ENCODE results near the gene ZNF521.

Gene ZNF521

GRCh38 chr18:25225151-25225550, 126.8 kb downstream of the ZNF521 start:
- no peak for DNase-seq (ENCODE audit: low spot score)

GRCh38 chr18:25223899-25224886, 127.8 kb downstream of the ZNF521 start:
- DNase-seq (ENCODE audit: low spot score): no peak

- no peak for DNase-seq (ENCODE audit: low spot score)
Measured at GRCh38 chr18:25223211-25223610, 128.8 kb downstream of the ZNF521 start.

- DNase-seq (ENCODE audit: low spot score): no peak
Measured at GRCh38 chr18:25222648-25223047, 129.3 kb downstream of the ZNF521 start.

GRCh38 chr18:25210622-25211021, 141.3 kb downstream of the ZNF521 start:
- no peak for DNase-seq (ENCODE audit: low spot score)

- DNase-seq (ENCODE audit: low spot score): no peak
Measured at GRCh38 chr18:25192065-25192464, 159.9 kb downstream of the ZNF521 start.

- DNase-seq (ENCODE audit: low spot score): no peak
Measured at GRCh38 chr18:25190472-25190871, 161.5 kb downstream of the ZNF521 start.

- DNase-seq (ENCODE audit: low spot score): no peak
Measured at GRCh38 chr18:25189391-25190185, 162.4 kb downstream of the ZNF521 start.

GRCh38 chr18:25187521-25188192, 164.3 kb downstream of the ZNF521 start:
- no peak for DNase-seq (ENCODE audit: low spot score)

GRCh38 chr18:25186871-25187270, 165.1 kb downstream of the ZNF521 start:
- DNase-seq (ENCODE audit: low spot score): no peak

GRCh38 chr18:25181993-25182392, 170.0 kb downstream of the ZNF521 start:
- DNase-seq (ENCODE audit: low spot score): no peak

- DNase-seq (ENCODE audit: low spot score): no peak
Measured at GRCh38 chr18:25181581-25181980, 170.4 kb downstream of the ZNF521 start.

GRCh38 chr18:25180973-25181548, 170.9 kb downstream of the ZNF521 start:
- DNase-seq (ENCODE audit: low spot score): no peak

- no peak for DNase-seq (ENCODE audit: low spot score)
Measured at GRCh38 chr18:25177631-25178030, 174.3 kb downstream of the ZNF521 start.

- DNase-seq (ENCODE audit: low spot score): no peak
Measured at GRCh38 chr18:25176518-25177042, 175.4 kb downstream of the ZNF521 start.

GRCh38 chr18:25175558-25176517, 176.1 kb downstream of the ZNF521 start:
- no peak for DNase-seq (ENCODE audit: low spot score)

- no peak for DNase-seq (ENCODE audit: low spot score)
Measured at GRCh38 chr18:25174324-25174723, 177.6 kb downstream of the ZNF521 start.

- DNase-seq (ENCODE audit: low spot score): no peak
Measured at GRCh38 chr18:25171334-25171733, 180.6 kb downstream of the ZNF521 start.

GRCh38 chr18:25170402-25170801, 181.6 kb downstream of the ZNF521 start:
- DNase-seq (ENCODE audit: low spot score): no peak

GRCh38 chr18:25169701-25170100, 182.3 kb downstream of the ZNF521 start:
- DNase-seq (ENCODE audit: low spot score): no peak

Data from AG20443 (cell line).